Transverse colon (tissue), 4 donors: ENCODE measurements around the gene HOXB1. TPM values are rescaled to one million over a fixed set of nuclear protein-coding genes. Genes with fewer than 3 reads are reported as not detected.

Experiments used
- DNase-seq: peaks from one replicate; pipeline ENCODE4 v3.0.0-alpha.2; 2019
- H3K27ac ChIP-seq, 4 donors: fragments of 200-600 bp; sonication (generic); 2 replicates each; pipeline ENCODE4 v1.5.1; 2016 to 2018; ENCODE audit warnings: inconsistent platforms in 4 of 4
- H3K27me3 ChIP-seq: fragments of 200-600 bp; sonication (generic); 2 replicates; pipeline ENCODE4 v1.5.1; 2017; ENCODE audit warnings: inconsistent platforms
- H3K36me3 ChIP-seq, 4 donors: fragments of 200-600 bp; sonication (generic); 2 replicates each; pipeline ENCODE4 v1.5.1; 2017 to 2019; ENCODE audit warnings: inconsistent platforms in 4 of 4
- H3K4me1 ChIP-seq, 4 donors: fragments of 200-600 bp; sonication (generic); 2 replicates each; pipeline ENCODE4 v1.5.1; 2017 to 2020; ENCODE audit warnings: inconsistent platforms in 4 of 4
- H3K4me3 ChIP-seq, 4 donors: fragments of 200-600 bp; sonication (generic); 1 replicate in 1 of 4; 2 replicates in 3 of 4; pipeline versions ENCODE4 v1.5.1 to v1.6.1; 2017 to 2019; ENCODE audit warnings: inconsistent platforms in 4 of 4
- H3K9me3 ChIP-seq, 2 donors: fragments of 200-600 bp; sonication (generic); 2 replicates each; pipeline ENCODE4 v1.5.1; 2017 to 2019; ENCODE audit warnings: inconsistent platforms in 2 of 2
- EP300 ChIP-seq: sonication (generic); formaldehyde crosslinking; IDR thresholded peaks from one replicate; pipeline ENCODE4 v1.6.1; 2017; ENCODE audit warnings: antibody characterized with exemption, low read depth
- POLR2A ChIP-seq: fragments of 450-650 bp; IDR thresholded peaks from one replicate; pipeline ENCODE4 v1.6.1; 2016; ENCODE audit warnings: antibody characterized with exemption, mild to moderate bottlenecking, moderate library complexity
- POLR2AphosphoS5 ChIP-seq, 3 donors: sonication (generic); formaldehyde crosslinking; IDR thresholded peaks; one replicate each; pipeline ENCODE4 v1.6.1; 2016; ENCODE audit warnings: antibody characterized with exemption in 3 of 3
- WGBS, 2 donors: methylation state at CpG; one replicate each; pipeline ENCODE4 v1.1.5; 2018; ENCODE audit warnings: low coverage in 1 of 2; 5-methylcytosine and 5-hydroxymethylcytosine counted together
- in situ Hi-C, 4 donors: fragments of 200-750 bp; cut with MboI; loops; one replicate each; pipeline versions ENCODE4 v1.15.0 to v1.15.1; 2017; ENCODE audit warnings: low sequenced_read_pairs in 3 of 4, low pct_ligation_motif_present in 1 of 4, low pct_unique_long_range_greater_than_20kb in 1 of 4
- intact Hi-C: fragments of 100-400 bp; cut with DNase I; formaldehyde crosslinking; loops from one replicate; pipeline ENCODE4 v1.15.1; 2023; ENCODE audit warnings: low total_unique reads
- total RNA-seq, 4 donors: library from RNA; depleted of rRNA; stranded (reverse); fragments of >200 nt; gene quantifications; one replicate each; pipeline ENCODE4 v1.1.0, GENCODE V29; 2016
- TF ChIP-seq, protein P1 (sequence below), 5 experiments: fragments of 200-600 bp in 3 of 5; fragments of 450-650 bp in 2 of 5; sonication (generic) in 3 of 5; IDR thresholded peaks; 1 replicate in 2 of 5; 2 replicates in 3 of 5; pipeline ENCODE4 v1.5.1; 2016 to 2017; ENCODE audit warnings: antibody characterized with exemption in 5 of 5, inconsistent platforms in 3 of 5, mild to moderate bottlenecking in 2 of 5, moderate library complexity in 1 of 5

The HOXB1 gene
- total RNA-seq, 4 donors from 2014 or later, result not detected

DNA sequence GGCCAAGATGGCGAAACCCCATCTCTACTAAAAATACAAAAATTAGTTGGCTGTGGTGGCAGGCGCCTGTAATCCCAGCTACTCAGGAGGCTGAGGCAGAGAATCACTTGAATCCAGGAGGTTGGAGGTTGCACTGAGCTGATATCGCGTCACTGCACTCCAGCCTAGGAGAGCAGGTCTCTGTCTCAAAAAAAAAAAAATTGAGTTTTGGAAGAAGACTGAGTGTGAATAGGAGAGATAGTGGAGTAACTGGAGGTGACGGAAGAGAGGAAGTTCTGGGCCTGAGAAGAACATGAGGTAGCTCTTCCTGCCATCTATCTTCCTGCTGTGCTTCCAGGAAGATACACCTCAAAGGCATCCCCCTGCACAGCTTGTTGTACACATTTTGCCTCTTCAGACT lies 11.4 kb downstream of the HOXB1 start:
- TF ChIP-seq, protein P1, sequence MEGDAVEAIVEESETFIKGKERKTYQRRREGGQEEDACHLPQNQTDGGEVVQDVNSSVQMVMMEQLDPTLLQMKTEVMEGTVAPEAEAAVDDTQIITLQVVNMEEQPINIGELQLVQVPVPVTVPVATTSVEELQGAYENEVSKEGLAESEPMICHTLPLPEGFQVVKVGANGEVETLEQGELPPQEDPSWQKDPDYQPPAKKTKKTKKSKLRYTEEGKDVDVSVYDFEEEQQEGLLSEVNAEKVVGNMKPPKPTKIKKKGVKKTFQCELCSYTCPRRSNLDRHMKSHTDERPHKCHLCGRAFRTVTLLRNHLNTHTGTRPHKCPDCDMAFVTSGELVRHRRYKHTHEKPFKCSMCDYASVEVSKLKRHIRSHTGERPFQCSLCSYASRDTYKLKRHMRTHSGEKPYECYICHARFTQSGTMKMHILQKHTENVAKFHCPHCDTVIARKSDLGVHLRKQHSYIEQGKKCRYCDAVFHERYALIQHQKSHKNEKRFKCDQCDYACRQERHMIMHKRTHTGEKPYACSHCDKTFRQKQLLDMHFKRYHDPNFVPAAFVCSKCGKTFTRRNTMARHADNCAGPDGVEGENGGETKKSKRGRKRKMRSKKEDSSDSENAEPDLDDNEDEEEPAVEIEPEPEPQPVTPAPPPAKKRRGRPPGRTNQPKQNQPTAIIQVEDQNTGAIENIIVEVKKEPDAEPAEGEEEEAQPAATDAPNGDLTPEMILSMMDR (IDR thresholded peaks at IDR 0.05), result no peak
- TF ChIP-seq POLR2AphosphoS5 (IDR thresholded peaks at IDR 0.05) (no peak), POLR2A (no peak), EP300 (no peak)

DNA sequence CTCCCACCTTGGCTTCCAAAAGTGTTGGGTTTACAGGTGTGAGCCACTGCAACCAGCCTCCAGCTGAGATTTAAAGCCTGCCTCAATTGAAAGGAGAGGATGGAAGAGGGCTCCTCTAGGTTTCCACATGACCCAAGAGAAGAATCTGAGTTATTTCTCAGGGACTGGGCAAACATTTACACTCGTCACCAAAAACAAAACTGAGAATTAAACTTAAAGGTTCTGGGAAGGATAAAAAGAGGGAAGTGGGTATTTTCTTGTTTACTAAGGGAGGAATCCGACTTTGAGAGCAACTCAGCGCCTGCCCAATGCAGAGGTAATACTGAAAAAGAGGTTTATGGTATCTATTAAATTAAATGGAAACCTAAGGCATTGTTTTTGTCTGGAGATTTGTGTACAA lies 13.3 kb downstream of the HOXB1 start:
- in situ Hi-C loops (no loop called here), intact Hi-C loops (no loop called here)
- H3K4me3 ChIP-seq, result no peak overlapping the region
- H3K27me3 ChIP-seq, result peaks cover 19% of the 10 kb centered on the region
- TF ChIP-seq POLR2A, result no peak
- TF ChIP-seq, protein P1 (IDR thresholded peaks at IDR 0.05), result no peak
- no peak for TF ChIP-seq EP300
- TF ChIP-seq POLR2AphosphoS5 (IDR thresholded peaks at IDR 0.05), result no peak
- 17 to 38% methylated on average over 3 of the region's 3 CpGs for WGBS, 2 donors
- H3K36me3 ChIP-seq, result no peaks in the 10 kb centered on the region
- no peak overlapping the region for H3K27ac ChIP-seq
- peaks cover 0 to 12% (median 5%) of the 10 kb centered on the region in 4 donors for H3K4me1 ChIP-seq
- no peaks in the 10 kb centered on the region for H3K9me3 ChIP-seq
- DNase-seq, result no peak

More for the DNA sequence above, 11.4 kb downstream of the HOXB1 start:
- in situ Hi-C loops (no loop called here), intact Hi-C loops (no loop called here)
- Histone ChIP-seq H3K4me3 (no peak overlapping the region), H3K27me3 (peaks cover 9% of the 10 kb centered on the region), H3K36me3 (no peaks in the 10 kb centered on the region), H3K27ac (no peak overlapping the region), H3K4me1 (peaks cover 0 to 22% (median 6%) of the 10 kb centered on the region in 4 donors), H3K9me3 (no peaks in the 10 kb centered on the region)
- no peak for DNase-seq
- WGBS, 2 donors, result 77 to 93% methylated on average over 3 to 5 of the region's 5 CpGs

DNA sequence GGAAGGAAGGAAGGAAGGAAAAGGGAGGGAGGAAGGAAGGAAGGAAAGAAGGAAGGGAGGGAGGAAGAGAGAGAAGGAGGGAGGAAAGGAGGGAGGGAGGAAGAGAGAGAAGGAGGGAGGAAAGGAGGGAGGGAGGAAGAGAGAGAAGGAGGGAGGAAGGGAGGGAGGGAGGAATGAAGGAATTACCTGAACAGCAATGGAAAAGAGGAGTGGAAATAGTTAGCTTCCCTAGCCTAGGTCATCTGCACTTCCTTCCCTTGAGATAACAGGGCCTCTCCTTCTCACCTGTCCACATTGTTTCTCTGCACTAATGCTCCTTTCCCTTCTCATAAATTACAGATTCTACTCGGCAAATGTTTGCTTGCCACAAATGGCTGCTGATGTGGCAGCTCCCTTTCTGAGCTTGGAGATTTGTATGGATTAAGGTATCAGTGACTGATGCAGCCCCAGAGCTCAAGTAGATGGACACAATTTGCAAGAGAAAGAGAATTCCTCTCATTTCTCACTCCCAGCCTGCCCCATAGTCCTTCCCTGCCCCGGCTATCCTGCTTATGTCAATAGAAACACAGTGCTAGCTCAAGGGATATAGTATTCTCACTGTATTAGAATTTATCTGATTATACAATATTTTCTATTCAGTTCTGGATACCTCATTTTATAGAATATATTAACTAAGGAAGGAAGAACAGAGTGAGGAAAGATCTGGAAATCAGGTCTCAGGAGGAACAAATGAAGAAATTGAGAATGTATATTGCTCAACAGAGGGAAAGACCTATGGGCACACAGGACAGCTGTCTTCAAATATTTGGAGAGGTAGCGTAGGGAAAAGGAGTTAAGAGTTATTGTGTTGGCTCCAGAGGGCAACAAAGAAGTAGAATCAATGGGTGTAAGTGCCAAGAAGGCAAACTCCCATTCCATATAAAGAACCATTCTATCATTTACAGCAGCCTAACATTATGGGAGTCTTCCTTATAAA lies 14.6 kb downstream of the HOXB1 start:
- TF ChIP-seq POLR2AphosphoS5 (IDR thresholded peaks at IDR 0.05) (no peak), EP300 (no peak), POLR2A (no peak)
- TF ChIP-seq, protein P1 (IDR thresholded peaks at IDR 0.05), result no peak
- H3K27me3 ChIP-seq, result peaks cover 19% of the 10 kb centered on the region

DNA sequence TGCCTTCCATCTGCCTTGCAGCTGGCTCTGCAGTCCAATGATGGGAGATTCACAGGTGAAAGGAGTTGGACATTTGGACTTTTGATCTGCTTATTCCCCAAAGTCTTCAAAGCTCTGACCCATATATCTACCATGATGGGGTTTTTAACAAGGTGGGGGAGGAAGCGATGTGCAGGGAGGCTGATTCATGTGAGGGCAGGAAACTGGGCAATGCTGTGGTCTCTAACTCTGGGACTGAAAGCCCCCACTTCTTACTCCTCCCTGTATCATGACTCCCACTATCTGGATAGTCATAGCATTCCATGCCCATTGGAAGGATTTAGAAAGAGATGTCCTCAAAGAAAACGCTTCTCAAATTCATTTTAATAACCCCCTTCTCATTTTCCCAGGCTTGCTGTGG lies 16.3 kb downstream of the HOXB1 start:
- TF ChIP-seq POLR2A (no peak), EP300 (no peak), POLR2AphosphoS5 (IDR thresholded peaks at IDR 0.05) (no peak)
- TF ChIP-seq, protein P1 (IDR thresholded peaks at IDR 0.05), result no peak
- peaks cover 0 to 5% (median 2%) of the 10 kb centered on the region in 4 donors for H3K4me1 ChIP-seq
- H3K4me3 ChIP-seq, result no peak overlapping the region
- DNase-seq, result no peak
- WGBS, 2 donors, result 83% methylated on average over 2 of the region's 2 CpGs; no CpG with 5 or more reads in 1 of the 2 donors
- in situ Hi-C loops, result no loop called here
- peaks cover 19% of the 10 kb centered on the region for H3K27me3 ChIP-seq
- intact Hi-C loops, result no loop called here
- no peaks in the 10 kb centered on the region for H3K36me3 ChIP-seq
- no peaks in the 10 kb centered on the region for H3K9me3 ChIP-seq
- no peak overlapping the region for H3K27ac ChIP-seq

More for the DNA sequence above, 14.6 kb downstream of the HOXB1 start:
- peaks cover 0 to 5% (median 2%) of the 10 kb centered on the region in 4 donors for H3K4me1 ChIP-seq
- no peak for DNase-seq
- WGBS, 2 donors, result 41 to 51% methylated on average over 3 of the region's 3 CpGs
- intact Hi-C loops (no loop called here), in situ Hi-C loops (no loop called here)
- H3K9me3 ChIP-seq, result no peaks in the 10 kb centered on the region
- H3K36me3 ChIP-seq, result no peaks in the 10 kb centered on the region
- no peak overlapping the region for H3K4me3 ChIP-seq
- H3K27ac ChIP-seq, result no peak overlapping the region
